Nephron (organoid): ENCODE results near the gene SV2B.

Experiments
- H3K27ac Mint-ChIP-seq, 3 experiments: 2 replicates each; pipeline ENCODE4 v1.8.0; 2020; ENCODE audit warnings: mixed read lengths in 3 of 3, mild to moderate bottlenecking in 2 of 3, moderate library complexity in 1 of 3
- H3K27me3 Mint-ChIP-seq: 2 replicates; pipeline ENCODE4 v1.8.0; 2021; ENCODE audit warnings: low read depth, mild to moderate bottlenecking, moderate library complexity, mixed read lengths
- H3K36me3 Mint-ChIP-seq: 2 replicates; pipeline ENCODE4 v1.8.0; 2020; ENCODE audit warnings: low read depth, mixed read lengths
- H3K4me1 Mint-ChIP-seq: 2 replicates; pipeline ENCODE4 v1.8.0; 2020; ENCODE audit warnings: mixed read lengths
- H3K4me3 Mint-ChIP-seq, 3 experiments: 2 replicates each; pipeline ENCODE4 v1.8.0; 2020; ENCODE audit warnings: mild to moderate bottlenecking in 3 of 3, mixed read lengths in 3 of 3, moderate library complexity in 2 of 3
- H3K9me3 Mint-ChIP-seq: 2 replicates; pipeline ENCODE4 v1.8.0; 2020; ENCODE audit warnings: mixed read lengths
- CTCF ChIP-seq, 3 experiments: fragments of 200-600 bp; sonication (generic); IDR thresholded peaks; one replicate each; pipeline ENCODE4 v1.5.0; 2021; ENCODE audit warnings: antibody characterized with exemption in 3 of 3; ENCODE audit not compliant: unreplicated experiment in 3 of 3

The SV2B gene

GRCh38 chr15:91209318-91209717 is 109.3 kb downstream of the SV2B start:
- H3K27me3 Mint-ChIP-seq: peaks cover 34% of the 10 kb centered on the region
- H3K9me3 Mint-ChIP-seq: no peaks in the 10 kb centered on the region
- peaks cover 13% of the 10 kb centered on the region for H3K4me1 Mint-ChIP-seq

GRCh38 chr15:91209726-91210125 is 109.7 kb downstream of the SV2B start:
- no peak overlapping the region for H3K4me3 Mint-ChIP-seq
- peaks cover 13% of the 10 kb centered on the region for H3K4me1 Mint-ChIP-seq
- no peaks in the 10 kb centered on the region for H3K36me3 Mint-ChIP-seq
- H3K27me3 Mint-ChIP-seq: peaks cover 33% of the 10 kb centered on the region
- no peak for TF ChIP-seq CTCF (IDR thresholded peaks at IDR 0.05; ENCODE audit: unreplicated experiment in 3 of 3)
- H3K27ac Mint-ChIP-seq: no peak overlapping the region
- no peaks in the 10 kb centered on the region for H3K9me3 Mint-ChIP-seq

More at GRCh38 chr15:91209318-91209717, 109.3 kb downstream of the SV2B start:
- Mint-ChIP-seq H3K36me3 (no peaks in the 10 kb centered on the region), H3K27ac (no peak overlapping the region), H3K4me3 (no peak overlapping the region)
- no peak for TF ChIP-seq CTCF (IDR thresholded peaks at IDR 0.05; ENCODE audit: unreplicated experiment in 3 of 3)

GRCh38 chr15:91214675-91215590 is 114.9 kb downstream of the SV2B start:
- Mint-ChIP-seq H3K4me3 (no peak overlapping the region), H3K27ac (no peak overlapping the region), H3K27me3 (peaks cover 44% of the 10 kb centered on the region), H3K4me1 (peaks cover 5% of the 10 kb centered on the region), H3K9me3 (no peaks in the 10 kb centered on the region), H3K36me3 (no peaks in the 10 kb centered on the region)
- no peak for TF ChIP-seq CTCF (IDR thresholded peaks at IDR 0.05; ENCODE audit: unreplicated experiment in 3 of 3)

GRCh38 chr15:91216000-91216399 is 115.9 kb downstream of the SV2B start:
- H3K27ac Mint-ChIP-seq: no peak overlapping the region
- no peak for TF ChIP-seq CTCF (IDR thresholded peaks at IDR 0.05; ENCODE audit: unreplicated experiment in 3 of 3)
- H3K4me3 Mint-ChIP-seq: no peak overlapping the region
- H3K4me1 Mint-ChIP-seq: peaks cover 4% of the 10 kb centered on the region
- no peaks in the 10 kb centered on the region for H3K9me3 Mint-ChIP-seq
- H3K27me3 Mint-ChIP-seq: peaks cover 42% of the 10 kb centered on the region
- H3K36me3 Mint-ChIP-seq: no peaks in the 10 kb centered on the region

- Mint-ChIP-seq H3K4me1 (peaks cover 4% of the 10 kb centered on the region), H3K4me3 (no peak overlapping the region), H3K27me3 (peaks cover 35% of the 10 kb centered on the region), H3K27ac (no peak overlapping the region), H3K36me3 (no peaks in the 10 kb centered on the region), H3K9me3 (no peaks in the 10 kb centered on the region)
- TF ChIP-seq CTCF (IDR thresholded peaks at IDR 0.05; ENCODE audit: unreplicated experiment in 3 of 3): no peak
These were observed 119.1 kb downstream of the SV2B start for GRCh38 chr15:91219206-91219605.

GRCh38 chr15:91222052-91222451 is 122.0 kb downstream of the SV2B start:
- Mint-ChIP-seq H3K4me3 (no peak overlapping the region), H3K27me3 (peaks cover 33% of the 10 kb centered on the region), H3K27ac (no peak overlapping the region), H3K4me1 (no peaks in the 10 kb centered on the region), H3K36me3 (no peaks in the 10 kb centered on the region), H3K9me3 (no peaks in the 10 kb centered on the region)
- TF ChIP-seq CTCF (IDR thresholded peaks at IDR 0.05; ENCODE audit: unreplicated experiment in 3 of 3): no peak
